ENCODE measurements around the gene DPY19L3. TPM values are rescaled to one million over a fixed set of nuclear protein-coding genes. Genes with fewer than 3 reads are reported as not detected.

Gene DPY19L3
- total and polyA plus RNA-seq, 3 donors from 2014 or later = 23.8 to 79.9 (median 68.9) TPM

GRCh38 chr19:32361574-32362317 lies 43.8 kb upstream of the DPY19L3 start:
- Histone ChIP-seq H3K36me3 (ENCODE audit: low read depth, missing control alignments) (no peaks in the 10 kb centered on the region), H3K4me1 (no peaks in the 10 kb centered on the region)
- 92 to 95% methylated on average over 9 of the region's 9 CpGs for WGBS, 2 donors

GRCh38 chr19:32362318-32362691 lies 43.3 kb upstream of the DPY19L3 start:
- Histone ChIP-seq H3K27me3 (no peaks in the 10 kb centered on the region), H3K9me3 (no peaks in the 10 kb centered on the region), H3K36me3 (ENCODE audit: low read depth, missing control alignments) (no peaks in the 10 kb centered on the region), H3K4me1 (no peaks in the 10 kb centered on the region), H3K27ac (no peak overlapping the region), H3K4me3 (no peak overlapping the region)
- no peak for TF ChIP-seq CTCF (IDR thresholded peaks at IDR 0.05)
- TF ChIP-seq POLR2A (IDR thresholded peaks at IDR 0.05) = no peak
- intact Hi-C loops (cut with DNase I; ENCODE audit: low total_unique reads) = no loop called here
- DNase-seq = no peak
- 93 to 94% methylated on average over 5 of the region's 5 CpGs for WGBS, 2 donors

More at GRCh38 chr19:32361574-32362317, 43.8 kb upstream of the DPY19L3 start:
- TF ChIP-seq POLR2A (IDR thresholded peaks at IDR 0.05) = no peak
- TF ChIP-seq CTCF (IDR thresholded peaks at IDR 0.05) = no peak
- no peaks in the 10 kb centered on the region for H3K27me3 ChIP-seq
- no peaks in the 10 kb centered on the region for H3K9me3 ChIP-seq
- no peak overlapping the region for H3K27ac ChIP-seq
- no peak overlapping the region for H3K4me3 ChIP-seq
- intact Hi-C loops (cut with DNase I; ENCODE audit: low total_unique reads) = no loop called here
- no peak for DNase-seq

GRCh38 chr19:32363175-32363574 lies 42.4 kb upstream of the DPY19L3 start:
- H3K4me1 ChIP-seq = no peaks in the 10 kb centered on the region
- no peaks in the 10 kb centered on the region for H3K9me3 ChIP-seq
- intact Hi-C loops (cut with DNase I; ENCODE audit: low total_unique reads) = no loop called here
- no peaks in the 10 kb centered on the region for H3K27me3 ChIP-seq
- TF ChIP-seq CTCF (IDR thresholded peaks at IDR 0.05) (no peak), POLR2A (IDR thresholded peaks at IDR 0.05) (no peak)
- no peak overlapping the region for H3K4me3 ChIP-seq
- H3K27ac ChIP-seq = no peak overlapping the region
- H3K36me3 ChIP-seq (ENCODE audit: low read depth, missing control alignments) = no peaks in the 10 kb centered on the region
- 65 to 67% methylated on average over 3 of the region's 3 CpGs for WGBS, 2 donors
- no peak for DNase-seq

GRCh38 chr19:32363632-32364031 lies 41.9 kb upstream of the DPY19L3 start:
- TF ChIP-seq POLR2A (IDR thresholded peaks at IDR 0.05) (no peak), CTCF (IDR thresholded peaks at IDR 0.05) (no peak)
- 93 to 98% methylated on average over 3 of the region's 3 CpGs for WGBS, 2 donors
- Histone ChIP-seq H3K9me3 (no peaks in the 10 kb centered on the region), H3K4me1 (no peaks in the 10 kb centered on the region), H3K27me3 (no peaks in the 10 kb centered on the region), H3K4me3 (no peak overlapping the region), H3K27ac (no peak overlapping the region), H3K36me3 (ENCODE audit: low read depth, missing control alignments) (no peaks in the 10 kb centered on the region)
- intact Hi-C loops (cut with DNase I; ENCODE audit: low total_unique reads) = no loop called here
- DNase-seq = no peak

GRCh38 chr19:32364040-32364439 lies 41.5 kb upstream of the DPY19L3 start:
- intact Hi-C loops (cut with DNase I; ENCODE audit: low total_unique reads) = no loop called here
- Histone ChIP-seq H3K36me3 (ENCODE audit: low read depth, missing control alignments) (no peaks in the 10 kb centered on the region), H3K4me1 (no peaks in the 10 kb centered on the region), H3K4me3 (no peak overlapping the region), H3K27ac (no peak overlapping the region), H3K9me3 (no peaks in the 10 kb centered on the region), H3K27me3 (no peaks in the 10 kb centered on the region)
- WGBS, 2 donors = 85 to 100% methylated on average over 1 of the region's 1 CpG
- no peak for DNase-seq
- no peak for TF ChIP-seq CTCF (IDR thresholded peaks at IDR 0.05)

Data from testis (tissue), 3 donors.